ENCODE results near the gene PLAGL1.

PLAGL1 gene

GRCh38 chr6:143965503-143966171 is 42.4 kb downstream of the PLAGL1 start:
- DNase-seq (ENCODE audit: low read depth), result no peak

- DNase-seq (ENCODE audit: low read depth), result no peak
Observed at GRCh38 chr6:143964674-143965081, 43.4 kb downstream of the PLAGL1 start.

- DNase-seq (ENCODE audit: low read depth), result no peak
Observed at GRCh38 chr6:143963158-143963919, 44.7 kb downstream of the PLAGL1 start.

GRCh38 chr6:143961886-143962878 is 45.9 kb downstream of the PLAGL1 start:
- no peak for DNase-seq (ENCODE audit: low read depth)

GRCh38 chr6:143961066-143961465 is 47.0 kb downstream of the PLAGL1 start:
- no peak for DNase-seq (ENCODE audit: low read depth)

- no peak for DNase-seq (ENCODE audit: low read depth)
Observed at GRCh38 chr6:143959927-143960326, 48.1 kb downstream of the PLAGL1 start.

GRCh38 chr6:143958839-143959399 is 49.1 kb downstream of the PLAGL1 start:
- no peak for DNase-seq (ENCODE audit: low read depth)

- DNase-seq (ENCODE audit: low read depth), result no peak
Observed at GRCh38 chr6:143957679-143958274, 50.3 kb downstream of the PLAGL1 start.

GRCh38 chr6:143955971-143956370 is 52.1 kb downstream of the PLAGL1 start:
- DNase-seq (ENCODE audit: low read depth), result no peak

GRCh38 chr6:143953922-143954321 is 54.1 kb downstream of the PLAGL1 start:
- no peak for DNase-seq (ENCODE audit: low read depth)

- no peak for DNase-seq (ENCODE audit: low read depth)
Observed at GRCh38 chr6:143952947-143953701, 54.9 kb downstream of the PLAGL1 start.

GRCh38 chr6:143952060-143952778 is 55.8 kb downstream of the PLAGL1 start:
- no peak for DNase-seq (ENCODE audit: low read depth)

GRCh38 chr6:143950875-143951274 is 57.2 kb downstream of the PLAGL1 start:
- no peak for DNase-seq (ENCODE audit: low read depth)

- no peak for DNase-seq (ENCODE audit: low read depth)
Observed at GRCh38 chr6:143949962-143950361, 58.1 kb downstream of the PLAGL1 start.

- DNase-seq (ENCODE audit: low read depth), result no peak
Observed at GRCh38 chr6:143949535-143949934, 58.5 kb downstream of the PLAGL1 start.

GRCh38 chr6:143948208-143948607 is 59.9 kb downstream of the PLAGL1 start:
- no peak for DNase-seq (ENCODE audit: low read depth)

GRCh38 chr6:143941852-143942627 is 66.0 kb downstream of the PLAGL1 start:
- peak; percentile 20 for DNase-seq (ENCODE audit: low read depth)

- DNase-seq (ENCODE audit: low read depth), result peak; percentile 33
Observed at GRCh38 chr6:143940011-143940597, 68.0 kb downstream of the PLAGL1 start.

- DNase-seq (ENCODE audit: low read depth), result no peak
Observed at GRCh38 chr6:143939364-143939763, 68.7 kb downstream of the PLAGL1 start.

All from activated T-cell treated with anti-CD3 and anti-CD28 coated beads for 24 hours (primary cell).